Measurements from ENCODE around the gene ZNF587. TPM values are rescaled to one million over a fixed set of nuclear protein-coding genes. Genes with fewer than 3 reads are reported as not detected.
A peak's percentile ranks its signal among the peaks of the same experiment; 100 is the strongest.
"Not testable (repeated sequence)": the region's sequence is repeated elsewhere in the genome, so short reads cannot be mapped to it uniquely, and the experiment has no call there.

The ZNF587 gene
- polyA plus RNA-seq, 4 donors, result 5.1 to 53.9 (median 12.2) TPM

GRCh38 chr19:57829316-57829715 lies 20.3 kb upstream of the ZNF587 start:
- H3K4me1 ChIP-seq (ENCODE audit: control insufficient read depth in 3 of 3, insufficient read depth in 2 of 3, low read depth in 1 of 3, low read length in 2 of 3), result peaks cover 0 to 20% (median 0%) of the 10 kb centered on the region in 3 donors
- WGBS, 3 donors, result 80 to 89% (median 81%) methylated on average over 5 of the region's 5 CpGs
- H3K9me3 ChIP-seq (ENCODE audit: control insufficient read depth in 2 of 2, insufficient read depth in 1 of 2, low read depth in 1 of 2, low read length in 1 of 2), result no peaks in the 10 kb centered on the region
- DNase-seq (no peak), FAIRE-seq (no peak)
- H3K27me3 ChIP-seq (ENCODE audit: control insufficient read depth in 3 of 3, insufficient read depth in 3 of 3, low read length in 3 of 3), result no peaks in the 10 kb centered on the region
- H3K4me3 ChIP-seq (ENCODE audit: low read depth in 1 of 3, low read length in 3 of 3), result no peak overlapping the region
- peak overlapping the region in 1 of 3 donors; percentile 68 for H3K27ac ChIP-seq (ENCODE audit: low read depth in 1 of 3, low read length in 2 of 3)
- H3K36me3 ChIP-seq (ENCODE audit: control insufficient read depth in 3 of 3, insufficient read depth in 2 of 3, low read depth in 1 of 3, low read length in 3 of 3), result peaks cover 2 to 41% (median 2%) of the 10 kb centered on the region in 3 donors

GRCh38 chr19:57830071-57830602 lies 19.5 kb upstream of the ZNF587 start, which contains the start of gene ZNF587B:
TSS of gene ZNF587B (plus strand) at chr19:57830299. CDS start at chr19:57830529, 230 bp downstream.
- no peak for FAIRE-seq

GRCh38 chr19:57836991-57837390 lies 12.7 kb upstream of the ZNF587 start:
- H3K36me3 ChIP-seq (ENCODE audit: control insufficient read depth in 3 of 3, insufficient read depth in 2 of 3, low read depth in 1 of 3, low read length in 3 of 3), result peaks cover 6 to 33% (median 9%) of the 10 kb centered on the region in 3 donors
- DNase-seq; H3K27me3 ChIP-seq (ENCODE audit: control insufficient read depth in 3 of 3, insufficient read depth in 3 of 3, low read length in 3 of 3); FAIRE-seq; H3K9me3 ChIP-seq (ENCODE audit: control insufficient read depth in 2 of 2, insufficient read depth in 1 of 2, low read depth in 1 of 2, low read length in 1 of 2); H3K4me1 ChIP-seq (ENCODE audit: control insufficient read depth in 3 of 3, insufficient read depth in 2 of 3, low read depth in 1 of 3, low read length in 2 of 3); H3K4me3 ChIP-seq (ENCODE audit: low read depth in 1 of 3, low read length in 3 of 3); H3K27ac ChIP-seq (ENCODE audit: low read depth in 1 of 3, low read length in 2 of 3): not testable (repeated sequence)
- 93 to 97% (median 96%) methylated on average over 5 of the region's 5 CpGs for WGBS, 3 donors

More at GRCh38 chr19:57830071-57830602, 19.5 kb upstream of the ZNF587 start, which contains the start of gene ZNF587B:
- Histone ChIP-seq H3K4me1 (ENCODE audit: control insufficient read depth in 3 of 3, insufficient read depth in 2 of 3, low read depth in 1 of 3, low read length in 2 of 3) (peaks cover 0 to 20% (median 0%) of the 10 kb centered on the region in 3 donors), H3K4me3 (ENCODE audit: low read depth in 1 of 3, low read length in 3 of 3) (peak within 1 kb of the TSS; percentile 8 to 55 (median 30)), H3K36me3 (ENCODE audit: control insufficient read depth in 3 of 3, insufficient read depth in 2 of 3, low read depth in 1 of 3, low read length in 3 of 3) (peaks cover 2 to 38% (median 2%) of the 10 kb centered on the region in 3 donors), H3K27ac (ENCODE audit: low read depth in 1 of 3, low read length in 2 of 3) (peak within 1 kb of the TSS in 2 of 3 donors; percentile 68 to 83), H3K9me3 (ENCODE audit: control insufficient read depth in 2 of 2, insufficient read depth in 1 of 2, low read depth in 1 of 2, low read length in 1 of 2) (no peaks in the 10 kb centered on the region), H3K27me3 (ENCODE audit: control insufficient read depth in 3 of 3, insufficient read depth in 3 of 3, low read length in 3 of 3) (no peaks in the 10 kb centered on the region)
- DNase-seq, result peak; percentile 71 to 91
- 34 to 72% (median 69%) methylated on average over 22 of the region's 22 CpGs for WGBS, 3 donors

DNA sequence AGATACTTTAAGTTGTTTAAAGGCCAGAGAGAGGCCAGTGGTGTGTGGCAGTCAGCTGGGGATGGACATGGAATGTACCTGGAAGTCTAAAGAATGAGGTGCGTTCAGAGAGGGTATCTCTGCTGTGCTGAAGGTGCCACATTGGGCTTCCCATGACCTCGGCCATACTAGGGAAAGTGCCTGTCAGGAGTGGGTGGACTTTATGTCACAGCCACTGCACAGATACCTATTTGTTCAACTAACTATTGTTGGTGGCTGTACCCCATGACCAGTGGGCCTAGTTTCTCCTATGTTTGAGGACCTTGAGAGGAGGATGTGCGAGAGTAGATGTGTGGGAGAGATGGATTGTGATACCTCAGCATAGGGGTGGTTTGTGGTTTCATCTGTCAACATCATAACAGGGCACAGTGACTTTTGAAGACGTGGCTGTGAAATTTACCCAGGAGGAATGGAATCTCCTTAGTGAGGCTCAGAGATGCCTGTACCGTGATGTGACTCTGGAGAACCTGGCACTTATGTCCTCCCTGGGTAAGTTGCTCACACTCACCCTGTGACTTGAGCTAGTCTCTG lies 11.0 kb upstream of the ZNF587 start:
- not testable (repeated sequence) for H3K4me1 ChIP-seq (ENCODE audit: control insufficient read depth in 3 of 3, insufficient read depth in 2 of 3, low read depth in 1 of 3, low read length in 2 of 3); H3K27me3 ChIP-seq (ENCODE audit: control insufficient read depth in 3 of 3, insufficient read depth in 3 of 3, low read length in 3 of 3); H3K27ac ChIP-seq (ENCODE audit: low read depth in 1 of 3, low read length in 2 of 3); DNase-seq; FAIRE-seq; H3K4me3 ChIP-seq (ENCODE audit: low read depth in 1 of 3, low read length in 3 of 3); H3K9me3 ChIP-seq (ENCODE audit: control insufficient read depth in 2 of 2, insufficient read depth in 1 of 2, low read depth in 1 of 2, low read length in 1 of 2)
- 87 to 100% (median 92%) methylated on average over 4 to 5 of the region's 5 CpGs for WGBS, 3 donors
- peaks cover 8 to 37% (median 15%) of the 10 kb centered on the region in 3 donors for H3K36me3 ChIP-seq (ENCODE audit: control insufficient read depth in 3 of 3, insufficient read depth in 2 of 3, low read depth in 1 of 3, low read length in 3 of 3)

GRCh38 chr19:57841122-57841763 lies 8.4 kb upstream of the ZNF587 start:
- WGBS, 3 donors, result 74 to 84% (median 83%) methylated on average over 6 of the region's 6 CpGs
- Histone ChIP-seq H3K9me3 (ENCODE audit: control insufficient read depth in 2 of 2, insufficient read depth in 1 of 2, low read depth in 1 of 2, low read length in 1 of 2) (no peaks in the 10 kb centered on the region), H3K27me3 (ENCODE audit: control insufficient read depth in 3 of 3, insufficient read depth in 3 of 3, low read length in 3 of 3) (no peaks in the 10 kb centered on the region), H3K27ac (ENCODE audit: low read depth in 1 of 3, low read length in 2 of 3) (no peak overlapping the region), H3K36me3 (ENCODE audit: control insufficient read depth in 3 of 3, insufficient read depth in 2 of 3, low read depth in 1 of 3, low read length in 3 of 3) (peaks cover 9 to 51% (median 17%) of the 10 kb centered on the region in 3 donors), H3K4me1 (ENCODE audit: control insufficient read depth in 3 of 3, insufficient read depth in 2 of 3, low read depth in 1 of 3, low read length in 2 of 3) (no peaks in the 10 kb centered on the region), H3K4me3 (ENCODE audit: low read depth in 1 of 3, low read length in 3 of 3) (no peak overlapping the region)
- FAIRE-seq (no peak), DNase-seq (no peak)

GRCh38 chr19:57847164-57847563 lies 2.5 kb upstream of the ZNF587 start:
- H3K36me3 ChIP-seq (ENCODE audit: control insufficient read depth in 3 of 3, insufficient read depth in 2 of 3, low read depth in 1 of 3, low read length in 3 of 3), result peaks cover 3 to 40% (median 7%) of the 10 kb centered on the region in 3 donors
- H3K9me3 ChIP-seq (ENCODE audit: control insufficient read depth in 2 of 2, insufficient read depth in 1 of 2, low read depth in 1 of 2, low read length in 1 of 2); H3K27ac ChIP-seq (ENCODE audit: low read depth in 1 of 3, low read length in 2 of 3); H3K27me3 ChIP-seq (ENCODE audit: control insufficient read depth in 3 of 3, insufficient read depth in 3 of 3, low read length in 3 of 3); FAIRE-seq; H3K4me3 ChIP-seq (ENCODE audit: low read depth in 1 of 3, low read length in 3 of 3); DNase-seq: not testable (repeated sequence)
- 75 to 84% (median 79%) methylated on average over 3 of the region's 3 CpGs for WGBS, 3 donors
- H3K4me1 ChIP-seq (ENCODE audit: control insufficient read depth in 3 of 3, insufficient read depth in 2 of 3, low read depth in 1 of 3, low read length in 2 of 3), result peaks cover 0 to 12% (median 3%) of the 10 kb centered on the region in 3 donors

GRCh38 chr19:57849162-57849665 lies 445 bp upstream of the ZNF587 start:
- peak overlapping the region in 1 of 3 donors; percentile 96 for H3K4me3 ChIP-seq (ENCODE audit: low read depth in 1 of 3, low read length in 3 of 3)
- not testable (repeated sequence) for H3K27ac ChIP-seq (ENCODE audit: low read depth in 1 of 3, low read length in 2 of 3)

GRCh38 chr19:57850553-57851017 lies 926 bp downstream of the ZNF587 start:
- peak; percentile 93 to 98 for DNase-seq
- H3K36me3 ChIP-seq (ENCODE audit: control insufficient read depth in 3 of 3, insufficient read depth in 2 of 3, low read depth in 1 of 3, low read length in 3 of 3), result peaks cover 5 to 46% (median 12%) of the 10 kb centered on the region in 3 donors
- peaks cover 0 to 13% of the 10 kb centered on the region in 2 donors for H3K9me3 ChIP-seq (ENCODE audit: control insufficient read depth in 2 of 2, insufficient read depth in 1 of 2, low read depth in 1 of 2, low read length in 1 of 2)
- peaks cover 0 to 15% (median 8%) of the 10 kb centered on the region in 3 donors for H3K4me1 ChIP-seq (ENCODE audit: control insufficient read depth in 3 of 3, insufficient read depth in 2 of 3, low read depth in 1 of 3, low read length in 2 of 3)
- 2 to 15% (median 10%) methylated on average over 11 of the region's 11 CpGs for WGBS, 3 donors
- no peak for FAIRE-seq
- H3K27me3 ChIP-seq (ENCODE audit: control insufficient read depth in 3 of 3, insufficient read depth in 3 of 3, low read length in 3 of 3), result no peaks in the 10 kb centered on the region
- H3K4me3 ChIP-seq (ENCODE audit: low read depth in 1 of 3, low read length in 3 of 3), result peak overlapping the region; percentile 55 to 96 (median 95)
- H3K27ac ChIP-seq (ENCODE audit: low read depth in 1 of 3, low read length in 2 of 3), result peak overlapping the region; percentile 85 to 96 (median 87)

More at GRCh38 chr19:57849162-57849665, 445 bp upstream of the ZNF587 start:
- DNase-seq; FAIRE-seq; H3K27me3 ChIP-seq (ENCODE audit: control insufficient read depth in 3 of 3, insufficient read depth in 3 of 3, low read length in 3 of 3); H3K9me3 ChIP-seq (ENCODE audit: control insufficient read depth in 2 of 2, insufficient read depth in 1 of 2, low read depth in 1 of 2, low read length in 1 of 2): not testable (repeated sequence)
- WGBS, 3 donors, result 89 to 94% (median 91%) methylated on average over 2 of the region's 2 CpGs
- peaks cover 0 to 15% (median 8%) of the 10 kb centered on the region in 3 donors for H3K4me1 ChIP-seq (ENCODE audit: control insufficient read depth in 3 of 3, insufficient read depth in 2 of 3, low read depth in 1 of 3, low read length in 2 of 3)
- peaks cover 2 to 42% (median 9%) of the 10 kb centered on the region in 3 donors for H3K36me3 ChIP-seq (ENCODE audit: control insufficient read depth in 3 of 3, insufficient read depth in 2 of 3, low read depth in 1 of 3, low read length in 3 of 3)
